K562 (cell line): ENCODE data around the gene KMT2D. TPM values are rescaled to one million over a fixed set of nuclear protein-coding genes. Genes with fewer than 3 reads are reported as not detected.

Source experiments
- CTBP1 ChIP-seq: fragments of 450-650 bp; IDR thresholded peaks from 2 replicates; pipeline ENCODE4 v1.6.1; 2016; ENCODE audit warnings: borderline replicate concordance
- JUN ChIP-seq, 2 experiments: sonication (generic) in 1 of 2; formaldehyde crosslinking in 1 of 2; IDR thresholded peaks; 2 replicates each; pipeline versions ENCODE4 v1.6.1 to v1.8.0; 2012 to 2022; ENCODE audit warnings: borderline replicate concordance in 2 of 2, mild to moderate bottlenecking in 2 of 2, improper control_type of control experiment in 1 of 2, low read depth in 1 of 2, low read length in 1 of 2, missing genetic modification reagents in 1 of 2
- KHSRP ChIP-seq: fragments of 450-650 bp; IDR thresholded peaks from 2 replicates; pipeline ENCODE4 v1.6.1; 2017
- NCOA2 ChIP-seq, 2 experiments: fragments of 450-650 bp; IDR thresholded peaks; 2 replicates each; pipeline ENCODE4 v1.6.1; 2018; ENCODE audit warnings: mild to moderate bottlenecking in 2 of 2, moderate library complexity in 1 of 2; ENCODE audit not compliant: partially characterized antibody in 2 of 2
- RBBP5 ChIP-seq: fragments of 200-600 bp; sonication (generic); IDR thresholded peaks from 2 replicates; pipeline ENCODE4 v1.6.1; 2012; ENCODE audit warnings: borderline replicate concordance, mild to moderate bottlenecking, low read length, control low read depth, inconsistent platforms; ENCODE audit not compliant: insufficient read depth, poor library complexity, severe bottlenecking
- RBM15 ChIP-seq: fragments of 200-400 bp; formaldehyde crosslinking; IDR thresholded peaks from 2 replicates; pipeline ENCODE4 v1.6.1; 2018; ENCODE audit warnings: mild to moderate bottlenecking, low read length, moderate library complexity; ENCODE audit not compliant: insufficient read depth
- SAP30 ChIP-seq: fragments of 200-600 bp; sonication (generic); IDR thresholded peaks from 2 replicates; pipeline ENCODE4 v1.6.1; 2012; ENCODE audit warnings: borderline replicate concordance, low read depth, mild to moderate bottlenecking, moderate library complexity, low read length, control low read depth, inconsistent platforms; ENCODE audit not compliant: insufficient read depth, poor library complexity, severe bottlenecking
- SIN3B ChIP-seq: fragments of 450-650 bp; IDR thresholded peaks from 2 replicates; pipeline ENCODE4 v1.6.1; 2017; ENCODE audit warnings: low read depth, mild to moderate bottlenecking, moderate library complexity
- STAT5B ChIP-seq: fragments of 250-450 bp; sonication (Bioruptor Pico); IDR thresholded peaks from 2 replicates; pipeline ENCODE4 v1.8.0; 2021; ENCODE audit warnings: mild to moderate bottlenecking, inconsistent platforms
- TFAP4 ChIP-seq: sonication (generic); formaldehyde crosslinking; IDR thresholded peaks from 2 replicates; pipeline ENCODE4 v1.8.0; 2022; ENCODE audit warnings: missing genetic modification reagents, mild to moderate bottlenecking, moderate library complexity, borderline replicate concordance
- ZNF197 ChIP-seq: fragments of 200-800 bp; sonication (Bioruptor generic); IDR thresholded peaks from 2 replicates; pipeline ENCODE4 v1.6.1; 2016; ENCODE audit warnings: low read depth, missing genetic modification characterization, missing compliant biosample characterization
- polyA plus RNA-seq, 8 experiments: library from polyadenylated mRNA; depleted of rRNA in 4 of 8; stranded (reverse) in 5 of 8; unstranded in 3 of 8; fragments of >200 nt; fragmentation: Nextera tagmentation in 2 of 8; fragmentation: Illumina TruSeq in 1 of 8; extraction: Ambion mirVana in 2 of 8; extraction: Trizol in 1 of 8; gene quantifications; 2 replicates each; pipeline versions ENCODE4 v1.2.1 to v1.2.3, GENCODE V29; 2011 to 2014; ENCODE audit warnings: inconsistent platforms in 1 of 8, missing spikeins in 1 of 8
- total RNA-seq, 7 experiments: library from RNA; depleted of rRNA in 6 of 7; stranded (reverse); fragments of >200 nt in 6 of 7; fragmentation: Illumina TruSeq in 2 of 7; extraction: Trizol in 2 of 7; gene quantifications; 2 replicates each; pipeline versions ENCODE4 v1.2.1 to v1.2.3, GENCODE V29; 2011 to 2021; ENCODE audit warnings: low replicate concordance in 1 of 7
- TF ChIP-seq, protein P1 (sequence below): sonication (generic); formaldehyde crosslinking; IDR thresholded peaks from 2 replicates; pipeline ENCODE4 v1.5.0; 2020; ENCODE audit warnings: missing genetic modification reagents

KMT2D gene
- total and polyA plus RNA-seq, 9 of the 15 experiments (the other 6 are each of a cell fraction or from before 2014, with no cell fraction given) = 0.22 to 93.7 (median 13.7) TPM

GRCh38 chr12:49069507-49070346 lies 9.1 kb upstream of the KMT2D start, which contains the start of gene RHEBL1 (continued):
- TF ChIP-seq STAT5B (CRISPR knock-in tag) (no peak), RBM15 (no peak), RBBP5 (peak; percentile 89), SIN3B (peak; percentile 67; the same call in 1 of the 2 replicates), NCOA2 (IDR thresholded peaks at IDR 0.05; ENCODE audit: partially characterized antibody in 2 of 2) (no peak), JUN (IDR thresholded peaks at IDR 0.05; ENCODE audit: borderline replicate concordance, low read depth, low read length) (peak; percentile 34; the same call in 1 of the 2 replicates), JUN (CRISPR knock-in tag; IDR thresholded peaks at IDR 0.05; ENCODE audit: borderline replicate concordance) (no peak), SAP30 (peak; percentile 92), ZNF197 (0 out of 2 replicates have a peak, but pooled peaks have one; percentile 40), KHSRP (no peak), TFAP4 (CRISPR knock-in tag) (peak; percentile 88; the same call in 1 of the 2 replicates), CTBP1 (peak; percentile 98)
- TF ChIP-seq, protein P1, sequence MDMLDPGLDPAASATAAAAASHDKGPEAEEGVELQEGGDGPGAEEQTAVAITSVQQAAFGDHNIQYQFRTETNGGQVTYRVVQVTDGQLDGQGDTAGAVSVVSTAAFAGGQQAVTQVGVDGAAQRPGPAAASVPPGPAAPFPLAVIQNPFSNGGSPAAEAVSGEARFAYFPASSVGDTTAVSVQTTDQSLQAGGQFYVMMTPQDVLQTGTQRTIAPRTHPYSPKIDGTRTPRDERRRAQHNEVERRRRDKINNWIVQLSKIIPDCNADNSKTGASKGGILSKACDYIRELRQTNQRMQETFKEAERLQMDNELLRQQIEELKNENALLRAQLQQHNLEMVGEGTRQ = peak; percentile 97
